Brain pericyte (primary cell): ENCODE results near the gene ATIC.

Source experiments
- DNase-seq: peaks from one replicate; pipeline ENCODE4 v3.0.0-alpha.2; 2012; ENCODE audit warnings: low read depth, low spot score

ATIC gene

DNA sequence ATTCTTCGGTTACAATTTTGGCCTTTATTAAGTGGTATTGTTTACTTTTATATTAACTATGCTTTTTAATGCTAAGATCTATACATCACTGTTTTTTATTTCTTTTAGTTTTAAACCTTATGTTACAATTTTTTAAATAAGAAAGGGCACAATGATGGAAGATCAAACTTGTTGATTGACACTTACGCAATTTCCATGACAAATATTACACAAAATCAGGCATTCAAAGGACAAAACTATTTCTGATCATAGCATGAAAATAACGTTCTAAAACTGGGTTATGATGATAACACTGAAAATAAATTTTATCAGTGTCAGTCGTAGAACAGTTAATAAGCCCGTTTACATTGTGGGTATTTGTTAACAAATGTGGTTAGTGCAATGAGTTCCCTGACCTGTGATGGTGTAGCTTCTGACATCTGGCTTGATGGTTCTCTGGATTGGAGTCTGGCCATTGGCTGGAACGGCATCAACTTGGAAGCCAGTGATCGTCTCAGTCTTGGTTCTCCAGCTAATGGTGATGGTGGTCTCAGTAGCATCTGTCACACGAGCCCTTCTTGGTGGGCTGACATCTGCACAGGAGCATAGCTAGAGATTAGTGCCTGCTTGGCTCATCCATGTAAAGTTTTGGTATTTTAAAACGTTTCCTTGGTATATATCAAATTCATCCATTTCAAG lies 64.4 kb downstream of the ATIC start:
- no peak for DNase-seq

DNA sequence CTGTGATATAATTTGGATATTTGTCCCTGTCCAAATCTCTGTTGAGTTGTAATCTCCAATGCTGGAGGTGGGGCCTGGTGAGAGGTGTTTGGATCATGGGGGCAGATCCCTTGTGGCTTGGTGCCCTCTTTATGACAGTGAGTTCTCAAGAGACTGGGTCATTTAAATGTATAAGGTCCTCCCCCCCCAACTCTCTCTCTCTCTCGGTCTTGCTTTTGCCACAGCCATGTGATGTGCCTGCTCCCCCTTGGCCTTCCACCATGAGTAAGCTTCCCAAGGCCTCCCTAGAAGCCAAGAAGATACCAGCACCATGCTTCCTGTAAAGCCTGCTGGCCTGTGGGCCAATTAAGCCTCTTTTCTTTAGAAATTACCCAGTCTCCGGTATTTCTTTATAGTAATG lies 65.4 kb downstream of the ATIC start:
- no peak for DNase-seq

DNA sequence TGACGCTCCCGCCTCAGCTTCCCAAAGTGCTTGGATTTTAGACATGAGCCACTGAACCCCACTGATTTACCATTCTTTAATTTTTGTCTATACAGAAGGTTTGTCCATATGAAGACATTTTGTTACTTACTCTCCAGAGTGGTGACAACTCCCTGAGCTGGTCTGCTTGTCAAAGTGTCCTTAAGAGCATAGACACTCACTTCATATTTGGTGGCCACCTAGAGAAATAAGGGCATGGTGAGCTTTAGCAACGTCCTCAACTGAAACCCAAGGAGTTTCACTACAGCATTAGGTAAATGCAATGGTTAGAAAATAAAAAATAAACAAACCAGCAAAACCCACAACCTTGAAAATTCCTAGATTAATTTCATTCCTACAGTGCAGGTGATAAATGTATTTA lies 66.2 kb downstream of the ATIC start:
- DNase-seq, result no peak

DNA sequence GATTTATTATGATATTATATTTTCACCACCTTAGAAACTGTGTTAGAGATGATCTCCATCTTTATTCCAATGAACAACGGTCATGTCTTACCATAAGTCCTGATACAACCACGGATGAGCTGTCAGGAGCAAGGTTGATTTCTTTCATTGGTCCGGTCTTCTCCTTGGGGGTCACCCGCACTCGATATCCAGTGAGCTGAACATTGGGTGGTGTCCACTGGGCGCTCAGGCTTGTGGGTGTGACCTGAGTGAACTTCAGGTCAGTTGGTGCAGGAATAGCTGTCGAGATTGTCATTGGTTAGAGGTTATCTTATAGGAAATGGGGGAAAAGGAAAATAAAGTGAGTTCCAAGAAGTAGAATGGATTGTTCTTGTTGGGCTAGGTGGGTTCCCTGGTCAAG lies 67.2 kb downstream of the ATIC start:
- DNase-seq, result no peak

DNA sequence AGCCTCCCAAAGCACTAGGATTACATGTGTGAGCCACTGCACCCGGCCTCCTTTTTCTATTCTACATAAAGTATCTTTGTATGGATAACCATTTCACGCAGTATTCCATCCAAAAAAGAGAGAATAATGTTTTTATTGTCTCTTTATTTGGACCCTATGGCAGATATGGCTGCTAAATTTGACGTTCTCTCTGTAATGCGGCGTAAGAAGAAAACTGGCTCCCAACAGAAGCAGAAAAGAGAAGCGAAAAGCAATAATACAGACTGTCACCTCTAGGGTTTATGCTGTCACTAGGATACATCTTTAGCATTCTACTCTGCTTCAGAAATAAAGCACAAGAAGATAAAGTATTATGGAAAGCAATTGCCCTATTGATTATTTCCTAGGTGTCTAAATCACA lies 68.1 kb downstream of the ATIC start:
- DNase-seq, result no peak

DNA sequence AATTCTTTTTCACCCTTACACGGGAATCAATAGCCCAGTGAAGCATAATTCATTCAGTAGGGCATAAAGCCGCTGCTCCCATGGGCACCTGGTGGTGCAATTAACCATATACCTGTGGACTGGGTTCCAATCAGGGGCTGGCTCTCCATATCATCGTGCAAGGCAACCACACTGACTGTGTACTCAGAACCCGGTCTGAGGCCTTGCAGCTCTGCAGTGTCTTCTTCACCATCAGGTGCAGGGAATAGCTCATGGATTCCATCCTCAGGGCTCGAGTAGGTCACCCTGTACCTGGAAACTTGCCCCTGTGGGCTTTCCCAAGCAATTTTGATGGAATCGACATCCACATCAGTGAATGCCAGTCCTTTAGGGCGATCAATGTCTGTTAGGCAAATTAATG lies 68.8 kb downstream of the ATIC start:
- DNase-seq, result no peak

DNA sequence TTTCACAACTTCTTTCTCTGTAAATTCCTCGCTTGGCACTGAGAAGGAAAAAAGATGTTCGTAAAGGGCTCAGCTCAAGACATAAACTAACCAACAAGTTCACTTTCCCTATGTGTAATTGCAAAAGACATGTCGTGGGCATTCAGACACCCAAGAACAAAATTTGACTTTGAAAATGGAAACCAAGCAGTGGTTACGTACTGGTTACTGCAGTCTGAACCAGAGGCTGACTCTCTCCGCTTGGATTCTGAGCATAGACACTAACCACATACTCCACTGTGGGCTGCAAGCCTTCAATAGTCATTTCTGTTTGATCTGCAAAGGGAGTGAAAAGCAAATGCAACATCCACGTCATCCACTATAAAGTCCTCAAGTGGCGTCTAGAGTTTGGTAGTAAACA lies 70.2 kb downstream of the ATIC start:
- no peak for DNase-seq

DNA sequence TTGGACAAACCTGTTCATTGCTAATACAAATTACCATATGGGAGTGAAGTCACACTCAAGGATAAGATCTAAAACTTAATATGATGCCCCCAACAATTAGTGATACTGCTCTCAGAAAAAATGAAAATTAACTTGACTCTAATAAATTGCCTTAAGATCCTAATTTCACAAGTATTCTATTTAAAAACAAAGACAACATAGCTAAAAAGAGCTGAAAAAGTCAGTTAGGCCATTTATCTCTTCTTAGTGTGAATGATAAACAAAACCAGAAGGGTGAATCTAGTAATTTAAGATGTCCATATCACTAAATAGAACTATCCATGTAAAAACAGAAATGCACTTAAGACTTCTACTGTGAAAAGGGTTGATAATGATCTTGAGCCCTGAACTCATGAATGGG lies 70.6 kb downstream of the ATIC start:
- no peak for DNase-seq

DNA sequence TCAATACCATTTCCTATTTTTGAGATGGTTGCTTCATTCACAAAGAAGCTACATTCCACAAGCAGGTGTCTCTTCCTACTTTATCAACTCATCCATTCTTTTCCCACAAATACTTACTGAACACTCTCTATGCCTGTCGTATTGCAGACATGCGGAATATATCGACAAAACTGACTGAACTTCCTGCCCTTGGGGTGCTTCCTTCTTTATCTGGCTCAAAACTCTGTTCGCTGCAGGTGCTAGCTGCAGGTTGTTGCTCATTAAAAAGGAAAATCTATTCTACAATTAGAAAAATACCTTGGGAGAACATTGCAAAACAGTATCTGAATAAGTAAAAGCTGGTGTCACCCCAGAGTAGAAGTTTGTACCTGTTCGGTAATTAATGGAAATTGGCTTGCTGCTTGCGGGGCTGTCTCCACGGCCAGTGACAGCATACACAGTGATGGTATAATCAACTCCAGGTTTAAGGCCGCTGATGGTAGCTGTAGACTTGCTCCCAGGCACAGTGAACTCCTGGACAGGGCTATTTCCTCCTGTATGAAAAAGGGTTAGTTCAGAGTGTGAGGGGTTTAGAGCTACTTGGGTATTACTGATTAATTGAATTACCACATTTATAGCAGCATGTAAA lies 71.9 kb downstream of the ATIC start:
- no peak for DNase-seq

DNA sequence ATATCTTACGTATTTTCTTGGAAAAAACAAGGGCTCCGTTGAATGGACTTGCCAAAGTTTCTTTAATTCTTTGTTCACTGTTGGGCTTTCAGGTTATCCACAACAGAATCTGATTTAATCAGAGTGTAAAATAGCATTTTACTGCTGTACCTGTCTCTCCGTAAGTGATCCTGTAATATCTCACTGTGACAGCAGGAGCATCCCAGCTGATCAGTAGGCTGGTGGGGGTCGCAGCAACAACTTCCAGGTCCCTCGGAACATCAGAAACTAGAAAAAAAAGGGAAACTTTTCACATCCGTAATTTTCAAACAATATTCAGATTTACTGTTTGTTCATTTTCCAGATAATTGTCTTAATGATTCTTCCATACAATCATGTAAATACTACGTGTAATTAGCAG lies 72.9 kb downstream of the ATIC start:
- DNase-seq, result no peak

DNA sequence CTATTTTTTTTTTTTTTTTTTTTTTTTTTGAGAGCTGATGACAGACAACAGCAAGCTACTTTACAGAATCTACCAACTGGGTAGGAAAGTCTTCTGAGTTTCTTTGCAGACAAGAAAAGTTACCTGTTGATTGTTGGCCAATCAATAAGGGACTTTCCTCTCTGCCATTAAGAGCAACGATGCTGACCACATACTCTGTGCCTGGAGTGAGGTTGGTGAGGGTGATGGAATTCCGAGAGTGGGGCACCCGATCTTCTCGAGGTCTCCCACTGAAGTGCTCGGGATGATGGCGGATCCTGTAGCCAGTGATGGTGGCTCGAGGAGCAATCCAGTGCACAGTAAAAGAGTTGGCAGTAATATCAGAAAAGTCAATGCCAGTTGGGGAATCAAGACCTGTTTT lies 74.7 kb downstream of the ATIC start:
- DNase-seq, result no peak

DNA sequence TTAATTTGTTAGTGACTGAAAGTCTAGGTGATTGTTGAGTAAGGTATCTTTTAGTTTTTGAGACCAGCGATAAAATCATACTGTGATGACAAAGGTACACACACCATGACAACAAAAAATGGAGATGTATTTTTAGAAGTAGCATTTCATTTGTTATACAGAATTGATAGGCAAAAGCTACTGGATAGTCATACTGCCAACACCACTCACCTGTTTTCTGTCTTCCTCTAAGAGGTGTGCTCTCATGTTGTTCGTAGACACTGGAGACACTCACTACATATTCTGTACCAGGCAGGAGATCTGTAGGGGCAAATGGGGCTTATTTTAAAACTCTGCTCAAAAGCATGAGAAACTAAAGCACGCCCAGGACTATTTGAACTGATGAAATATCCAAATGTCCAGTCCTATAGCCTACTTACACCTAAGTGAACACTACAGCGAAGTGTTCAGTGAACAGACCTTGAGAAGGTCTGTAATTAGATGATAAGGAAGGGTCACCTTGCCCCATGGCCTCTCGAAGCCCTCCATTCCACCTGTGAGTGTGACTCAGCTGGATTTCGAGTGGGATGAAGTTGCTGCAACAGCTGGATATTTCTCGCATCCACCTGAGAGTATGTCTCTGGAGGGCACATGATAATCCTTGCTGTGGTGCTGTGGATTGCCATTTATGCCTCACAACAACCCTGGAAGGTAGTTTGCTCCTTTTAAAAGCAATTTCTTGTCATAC lies 76.3 kb downstream of the ATIC start:
- DNase-seq, result no peak

DNA sequence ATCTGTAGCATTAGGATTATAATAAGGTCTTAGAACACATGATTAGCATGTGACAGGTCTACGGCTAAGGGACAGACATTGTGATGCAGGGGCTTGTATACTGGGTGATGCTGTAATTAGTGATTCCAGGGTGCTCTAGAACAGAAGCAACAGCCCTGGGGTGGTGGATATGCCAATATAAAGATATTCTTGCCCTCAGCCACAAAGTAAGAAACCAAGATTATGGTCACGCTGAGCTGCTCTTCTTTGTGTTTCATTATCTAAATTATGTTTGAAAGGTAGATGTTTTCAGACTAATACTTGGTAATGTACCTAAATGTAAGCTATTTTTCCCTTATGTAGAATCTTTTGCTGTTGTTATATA lies 78.7 kb downstream of the ATIC start:
- no peak for DNase-seq

DNA sequence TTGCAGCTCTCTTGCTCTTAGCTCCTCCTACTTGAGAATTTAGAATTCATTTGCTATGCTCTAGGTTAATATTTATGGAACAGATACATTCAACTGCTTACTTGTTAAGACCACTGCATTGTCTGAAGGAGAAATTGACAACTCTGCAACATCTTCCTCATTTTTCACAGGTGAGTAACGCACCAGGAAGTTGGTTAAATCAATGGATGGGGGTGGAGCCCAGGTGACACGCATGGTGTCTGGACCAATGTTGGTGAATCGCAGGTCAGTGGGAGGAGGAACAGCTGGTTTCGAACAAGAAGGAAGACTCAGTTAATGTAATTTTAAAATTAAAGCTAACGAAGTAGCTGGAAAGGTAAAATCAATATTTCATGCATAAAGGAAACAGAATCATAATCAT lies 79.7 kb downstream of the ATIC start:
- DNase-seq, result no peak

DNA sequence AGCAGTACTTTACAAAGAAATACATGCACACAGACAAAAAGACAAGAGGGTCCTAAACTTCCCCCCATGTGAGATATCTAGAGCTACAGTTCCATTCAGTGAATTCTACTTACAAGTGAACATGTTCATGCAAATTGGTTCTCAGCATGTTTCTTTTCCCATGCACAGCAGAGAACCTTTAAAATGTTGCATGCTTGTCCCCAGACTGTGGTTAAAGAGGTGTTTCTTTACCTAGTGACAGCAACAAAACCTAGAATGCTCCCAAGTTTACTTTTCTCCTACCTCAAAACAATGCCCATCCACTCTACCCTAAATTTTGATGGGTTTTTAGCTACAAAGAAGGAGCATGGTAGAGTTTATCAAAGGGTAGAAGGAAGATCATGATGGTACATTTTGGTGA lies 80.3 kb downstream of the ATIC start:
- no peak for DNase-seq

DNA sequence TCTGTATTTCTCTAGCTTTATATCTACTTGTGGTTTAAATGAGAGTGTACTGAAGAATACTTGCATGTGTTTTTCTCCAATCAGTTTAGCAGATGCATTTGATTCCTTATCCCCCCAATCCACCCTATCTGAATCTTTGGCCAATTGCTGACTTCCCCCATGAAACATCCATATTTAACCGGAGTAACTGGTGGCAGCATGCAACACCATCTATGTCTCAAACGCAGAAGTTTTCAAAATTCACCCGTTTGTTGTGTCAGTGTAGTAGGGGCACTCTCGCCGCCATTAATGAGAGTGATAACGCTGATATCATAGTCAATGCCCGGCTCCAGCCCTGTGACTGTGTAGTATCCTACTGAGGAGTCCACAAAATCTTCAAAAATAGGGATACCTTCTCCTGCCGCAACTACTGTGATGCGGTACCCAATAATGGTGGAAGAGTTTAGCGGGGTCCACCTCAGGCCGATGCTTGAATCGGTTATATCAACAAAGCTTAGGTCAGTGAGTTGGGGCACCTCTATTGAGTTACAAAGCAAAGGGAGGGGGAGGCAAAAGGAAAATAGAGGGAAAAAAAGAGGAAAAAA lies 80.9 kb downstream of the ATIC start:
- DNase-seq, result no peak

DNA sequence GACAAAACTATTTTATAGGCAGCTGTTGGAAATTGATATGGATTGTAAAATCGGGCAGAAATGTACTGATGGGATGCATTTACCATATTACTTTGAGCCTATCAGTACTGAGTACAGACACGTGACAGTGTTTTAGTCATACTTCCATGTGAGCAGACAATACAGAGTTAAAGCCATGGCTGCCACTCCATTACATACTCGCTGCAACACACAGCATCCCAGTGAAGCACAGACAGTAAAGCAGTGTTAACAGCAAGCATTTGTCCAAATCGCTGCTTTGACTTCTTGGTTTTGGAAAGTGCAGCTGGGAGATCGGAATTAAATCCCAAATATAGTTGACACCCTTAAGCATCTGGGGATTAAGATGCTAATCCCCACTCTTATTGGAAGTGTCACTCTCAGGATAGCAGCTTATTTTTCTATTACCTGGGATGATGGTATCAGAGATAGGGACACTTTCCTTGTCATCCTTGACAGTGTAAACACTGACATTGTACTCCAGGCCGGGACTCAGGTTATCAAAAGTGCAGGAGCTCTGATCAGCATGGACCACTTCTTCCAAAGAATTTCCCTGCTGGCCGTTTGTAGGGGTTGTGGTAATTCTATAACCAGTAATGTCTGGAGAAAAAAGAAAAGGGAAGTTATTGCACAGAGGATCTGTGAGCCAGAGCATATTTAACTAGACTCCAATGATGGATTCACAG lies 82.4 kb downstream of the ATIC start:
- no peak for DNase-seq

DNA sequence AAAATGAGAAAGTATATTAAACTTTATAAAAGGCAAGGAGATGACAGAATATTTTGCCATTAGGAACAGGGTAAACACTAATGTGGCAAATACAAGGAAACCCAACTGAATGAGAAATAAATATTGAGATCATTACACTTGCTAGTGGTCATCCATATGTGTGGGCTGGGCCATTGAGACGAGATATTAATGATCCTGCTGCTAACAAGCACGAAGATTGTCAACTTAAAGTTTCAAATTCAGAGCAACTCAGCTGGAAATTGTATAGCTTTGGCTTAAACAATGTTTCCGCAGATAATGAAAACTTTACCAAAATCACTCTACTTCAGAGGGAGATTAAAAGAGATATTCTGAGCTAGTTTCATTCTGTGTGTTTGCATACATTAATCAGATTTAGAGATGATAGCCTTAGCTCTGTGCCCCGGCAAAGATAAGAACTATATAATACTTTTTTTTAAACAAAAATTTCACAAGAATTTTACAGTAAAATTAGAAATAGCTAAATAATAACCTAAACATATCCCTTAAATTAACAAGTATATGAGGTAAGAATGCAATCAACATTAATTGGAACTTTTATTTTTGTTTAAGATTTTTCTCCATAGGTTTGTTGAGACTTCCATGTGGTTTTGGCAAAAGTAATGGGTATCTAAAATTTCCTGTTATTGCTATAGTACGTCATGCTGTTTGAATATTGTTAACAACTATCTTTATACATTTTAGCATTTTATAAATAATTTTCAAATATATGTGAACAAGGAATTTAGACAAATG lies 84.0 kb downstream of the ATIC start:
- DNase-seq, result no peak

DNA sequence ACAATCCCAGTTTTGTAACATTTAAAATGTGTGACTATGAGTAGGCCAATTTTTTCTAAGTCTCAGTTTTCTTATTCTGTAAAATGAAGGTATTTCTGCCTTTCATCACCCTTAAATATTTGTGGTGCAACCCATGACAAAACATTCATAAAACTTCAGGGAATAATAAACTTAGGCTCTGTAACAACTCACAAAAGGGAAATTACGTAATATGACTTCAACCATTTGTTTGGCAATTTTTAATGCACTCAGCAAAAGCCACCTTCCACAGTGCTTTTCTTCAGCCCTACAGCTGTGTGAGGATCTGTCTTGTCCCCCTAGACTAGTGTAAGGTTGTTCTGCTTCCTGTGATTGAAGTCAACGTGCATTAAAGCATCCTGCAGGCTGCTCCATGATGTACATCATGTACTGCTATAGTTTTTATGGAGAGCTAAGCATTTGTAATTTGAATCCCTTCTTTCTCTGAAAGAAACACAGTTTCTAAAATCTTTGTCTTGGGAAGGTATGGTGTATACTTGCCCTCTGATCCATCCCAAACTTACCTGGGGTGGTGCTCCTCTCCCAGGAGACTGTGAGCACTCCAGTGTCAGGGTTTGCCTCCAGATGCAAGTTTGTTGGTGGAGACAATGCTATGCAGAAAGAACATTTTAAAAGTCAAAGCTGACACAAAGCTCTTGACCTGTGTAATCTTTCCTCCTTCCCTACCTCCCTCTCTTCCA lies 84.9 kb downstream of the ATIC start:
- no peak for DNase-seq

DNA sequence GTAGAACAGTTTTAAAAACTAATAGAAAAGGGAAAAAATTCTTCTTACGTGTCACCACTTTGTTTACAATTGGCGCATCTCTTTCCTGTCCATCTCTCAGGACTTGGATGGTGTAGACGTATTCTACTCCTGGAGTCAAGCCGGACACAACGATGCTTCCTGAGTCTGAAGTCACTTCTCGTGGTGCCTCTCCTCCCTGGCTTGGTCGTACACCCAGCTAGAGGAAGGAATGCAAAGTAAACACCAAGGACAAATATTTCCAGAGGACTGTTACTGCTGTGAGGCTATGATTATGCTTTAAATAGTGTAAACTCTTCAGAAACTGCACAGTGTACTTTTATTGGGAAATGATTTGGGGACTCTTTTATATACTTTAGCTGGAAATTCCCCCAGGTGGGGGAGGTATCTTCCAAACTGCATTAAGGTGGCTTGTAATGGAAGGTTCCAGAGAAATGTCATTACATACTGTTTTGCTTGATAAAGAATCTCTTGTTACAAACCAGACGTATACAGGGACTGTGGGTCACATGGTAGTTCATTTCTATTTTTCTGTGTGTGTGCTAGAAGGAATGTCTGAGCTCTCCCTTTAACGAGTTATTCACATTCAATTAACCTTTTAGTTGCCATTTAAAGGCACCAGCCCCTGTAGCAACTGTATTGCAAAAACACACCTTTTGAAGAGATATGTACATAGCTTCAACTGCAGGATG lies 85.9 kb downstream of the ATIC start:
- DNase-seq, result no peak
